Activated CD4-positive, alpha-beta T cell treated with anti-CD3 and anti-CD28 coated beads, Interleukin-2, amount 50 U/mL, for 4 hours (primary cell): ENCODE results near the gene EFNA1.
"Not testable (repeated sequence)": the region's sequence is repeated elsewhere in the genome, so short reads cannot be mapped to it uniquely, and the experiment has no call there.

Experiments
- DNase-seq, 2 experiments: peaks; one replicate each; pipeline ENCODE4 v3.0.0-alpha.2; 2020

The EFNA1 gene

GRCh38 chr1:155093911-155094621, 33.6 kb upstream of the EFNA1 start:
- DNase-seq: no peak

DNA sequence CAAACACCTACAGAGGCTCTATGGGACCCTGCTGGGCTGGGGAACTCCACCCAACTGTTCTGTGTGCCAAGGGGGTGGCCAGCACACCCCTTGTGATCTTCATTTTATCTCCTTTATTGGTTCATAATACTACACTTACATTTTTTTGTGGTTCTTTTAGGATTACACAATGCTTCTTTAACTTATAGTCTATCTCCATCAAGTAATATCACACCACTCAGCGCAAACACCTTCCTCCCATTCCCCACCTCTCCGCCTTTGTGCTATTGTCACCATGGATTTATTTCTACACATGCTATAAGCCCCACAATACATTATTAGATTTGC, 33.1 kb upstream of the EFNA1 start:
- DNase-seq: no peak

- DNase-seq: no peak
Observed at GRCh38 chr1:155099331-155099730, 28.3 kb upstream of the EFNA1 start.

DNA sequence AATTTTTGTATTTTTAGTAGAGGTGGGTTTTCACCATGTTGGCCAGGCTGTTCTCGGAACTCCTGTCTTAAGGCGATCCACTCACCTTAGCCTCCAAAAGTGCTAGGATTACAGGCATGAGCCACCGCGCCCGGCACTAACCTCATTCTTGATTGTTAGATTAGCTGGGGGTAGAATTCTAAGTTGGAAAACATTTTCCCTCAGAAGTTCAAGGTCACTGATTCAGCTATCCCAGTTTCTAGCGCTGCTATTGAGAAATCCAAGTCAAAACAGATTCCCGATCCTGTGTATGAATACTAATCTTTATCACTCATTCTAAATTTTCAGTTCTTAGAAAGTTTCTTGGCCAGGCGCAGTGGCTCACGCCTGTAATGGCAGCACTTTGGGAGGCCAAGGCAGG, 24.4 kb upstream of the EFNA1 start:
- DNase-seq: no peak

DNA sequence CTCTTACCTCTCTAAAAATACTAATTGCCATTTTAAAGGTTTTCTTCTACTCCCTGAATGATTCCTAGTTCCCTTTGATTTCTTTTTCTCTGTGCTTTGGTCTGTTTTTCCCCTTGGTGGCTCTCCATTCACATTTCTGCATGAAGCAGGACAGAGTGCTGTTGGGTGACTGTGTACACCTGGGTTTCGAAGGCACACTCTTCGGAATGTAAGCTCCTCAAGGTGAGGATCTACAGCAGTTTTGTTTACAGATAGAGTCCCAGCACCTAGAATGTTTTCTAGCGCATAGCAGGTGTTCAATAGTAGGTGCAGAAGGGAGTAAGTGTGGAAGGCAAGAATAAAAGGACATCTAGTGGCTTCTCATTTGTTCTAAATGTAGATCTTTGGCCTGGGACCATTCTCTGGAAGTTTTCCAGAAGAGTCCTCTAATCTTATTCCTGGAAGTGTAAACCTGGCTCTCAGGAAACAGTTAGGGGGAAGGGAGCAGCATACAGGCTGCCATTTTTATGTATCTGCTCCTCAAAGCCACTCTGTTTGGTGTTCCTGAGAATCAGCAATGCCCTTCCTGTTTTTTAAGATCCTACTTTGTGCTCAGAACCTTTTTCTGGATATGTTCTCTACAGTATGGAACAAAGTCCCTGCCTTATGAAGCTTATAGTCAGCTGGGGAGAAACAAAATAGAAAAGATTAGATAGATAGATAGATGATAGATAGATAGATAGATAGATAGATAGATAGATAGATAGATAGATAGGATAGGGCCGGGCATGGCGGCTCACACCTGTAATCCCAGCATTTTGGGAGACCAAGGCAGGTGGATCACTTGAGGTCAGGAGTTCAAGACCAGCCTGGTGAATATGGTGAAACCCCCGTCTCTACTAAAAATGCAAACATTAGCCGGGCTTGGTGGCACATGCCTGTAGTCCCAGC, 22.8 kb upstream of the EFNA1 start:
- DNase-seq: no peak

- DNase-seq: no peak
Observed at GRCh38 chr1:155105604-155106011, 22.1 kb upstream of the EFNA1 start.

DNA sequence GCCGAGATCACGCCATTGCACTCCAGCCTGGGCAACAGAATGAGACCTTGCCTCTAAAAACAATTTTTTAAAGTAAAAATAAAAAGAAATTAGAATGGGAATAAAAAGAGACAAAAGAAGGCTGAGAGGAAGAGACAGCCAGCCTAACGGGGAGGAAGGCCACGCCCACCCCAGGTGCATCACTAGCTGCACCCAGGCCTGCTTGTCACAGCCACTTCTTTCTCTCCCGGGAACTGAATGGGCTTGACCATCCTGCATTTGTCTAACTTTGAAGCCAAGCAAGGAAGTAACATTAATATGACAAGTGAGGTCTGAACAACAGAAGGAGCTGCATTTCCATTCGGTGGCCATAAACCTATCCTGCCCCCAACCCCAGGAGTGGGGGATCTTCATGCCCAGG, 20.8 kb upstream of the EFNA1 start:
- DNase-seq: no peak

GRCh38 chr1:155107309-155108264, 20.1 kb upstream of the EFNA1 start:
- DNase-seq: no peak

GRCh38 chr1:155108296-155108695, 19.4 kb upstream of the EFNA1 start:
- no peak for DNase-seq

- DNase-seq: no peak
Observed at GRCh38 chr1:155110381-155110780, 17.3 kb upstream of the EFNA1 start.

DNA sequence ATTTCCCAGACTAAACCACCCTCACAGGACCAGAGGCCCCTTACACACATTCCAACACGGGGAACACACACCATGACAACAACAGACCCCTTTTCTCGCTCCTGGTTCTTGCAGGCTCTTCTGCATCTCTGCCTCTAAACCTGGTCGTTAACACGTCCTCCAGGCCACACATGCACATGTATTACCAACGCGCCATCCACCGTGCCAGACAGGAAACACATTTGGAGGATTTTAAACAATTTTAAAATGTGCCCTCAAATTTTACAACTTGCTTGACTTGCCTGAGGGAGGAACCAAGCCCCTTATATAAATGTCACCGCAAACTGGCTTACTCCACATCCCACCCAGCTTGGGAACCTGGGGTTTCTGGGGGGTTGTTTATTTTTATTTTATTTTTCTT, 16.9 kb upstream of the EFNA1 start:
- DNase-seq: no peak

DNA sequence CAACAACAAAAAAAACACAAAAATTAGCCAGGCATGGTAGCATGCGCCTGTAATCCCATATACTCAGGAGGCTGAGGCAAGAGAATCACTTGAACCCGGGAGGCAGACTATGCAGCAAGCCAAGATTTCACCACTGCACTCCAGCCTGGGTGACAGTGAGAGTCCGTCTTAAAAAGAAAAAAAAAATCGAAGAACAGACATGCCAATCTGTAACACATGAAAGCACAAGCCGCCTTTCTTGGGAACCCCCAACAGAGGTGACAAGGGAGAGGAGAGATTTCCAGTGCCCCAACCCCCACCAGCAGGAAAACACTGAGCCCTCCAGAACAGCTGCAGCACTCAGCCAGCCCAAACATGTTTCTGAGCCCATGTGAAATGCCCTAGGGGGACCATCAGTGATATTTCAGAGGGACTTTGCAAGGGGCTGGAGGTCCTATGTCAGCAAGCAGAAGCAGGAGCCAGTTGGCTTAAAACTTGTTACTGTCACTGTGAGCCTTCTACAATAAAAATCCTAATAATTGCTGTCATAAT, 14.2 kb upstream of the EFNA1 start:
- no peak for DNase-seq

DNA sequence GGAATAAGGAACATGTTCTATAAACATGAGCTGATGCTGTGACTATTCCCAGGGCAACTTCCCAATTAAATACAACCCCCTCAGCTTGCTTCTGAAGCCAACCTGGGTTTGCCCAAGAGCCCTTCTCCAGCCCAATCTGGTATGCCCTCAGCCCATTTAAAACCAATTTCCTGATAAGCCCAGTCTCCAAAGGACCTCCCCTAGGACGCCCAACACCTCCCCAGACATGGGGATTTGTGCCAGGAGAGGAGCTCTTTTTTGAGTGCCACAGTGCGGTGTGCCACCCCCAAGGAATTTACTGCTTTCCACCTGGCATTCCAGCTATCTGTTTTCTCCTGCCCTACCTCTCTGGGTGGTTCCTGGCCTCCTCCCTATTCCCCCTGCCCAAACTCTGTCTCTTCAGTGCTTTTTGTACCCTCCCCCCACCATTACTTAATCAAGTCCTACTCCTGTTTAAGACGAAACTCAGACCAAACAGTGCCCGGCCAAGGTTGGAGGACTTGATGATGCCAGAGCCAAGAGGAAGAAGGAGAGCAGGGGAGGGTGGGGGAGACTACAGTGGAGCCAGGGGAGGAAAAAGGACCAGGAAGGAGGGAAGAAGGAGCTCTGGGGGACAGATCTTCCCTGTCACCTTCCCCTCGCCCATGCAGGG, 11.4 kb upstream of the EFNA1 start:
- no peak for DNase-seq

- DNase-seq: no peak
Observed at GRCh38 chr1:155117610-155118009, 10.1 kb upstream of the EFNA1 start.

- DNase-seq: not testable (repeated sequence)
Observed at GRCh38 chr1:155118090-155118489, 9.6 kb upstream of the EFNA1 start.

- DNase-seq: no peak
Observed at GRCh38 chr1:155120253-155120652, 7.4 kb upstream of the EFNA1 start.

GRCh38 chr1:155121249-155121648, 6.4 kb upstream of the EFNA1 start:
- DNase-seq: no peak

GRCh38 chr1:155122308-155122707, 5.4 kb upstream of the EFNA1 start:
- DNase-seq: no peak

DNA sequence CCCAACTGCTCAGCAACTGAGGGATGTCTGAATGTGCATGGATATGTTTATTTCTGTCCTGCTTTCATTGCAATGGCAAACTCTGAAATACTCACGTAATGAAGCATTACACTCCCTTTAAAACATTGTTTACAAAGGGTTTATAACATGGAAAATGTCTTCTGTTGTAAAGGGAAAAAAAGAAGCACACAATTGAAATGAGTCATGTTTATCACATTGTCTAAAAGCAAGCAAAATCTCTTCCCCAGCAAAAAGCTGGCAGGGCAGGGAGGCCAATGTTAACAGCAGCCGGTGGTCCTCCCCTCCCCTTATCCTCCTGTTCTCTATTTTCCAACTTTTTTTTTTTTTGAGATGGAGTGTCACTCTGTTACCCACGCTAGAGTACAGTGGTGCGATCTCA, 3.9 kb upstream of the EFNA1 start:
- DNase-seq: no peak

DNA sequence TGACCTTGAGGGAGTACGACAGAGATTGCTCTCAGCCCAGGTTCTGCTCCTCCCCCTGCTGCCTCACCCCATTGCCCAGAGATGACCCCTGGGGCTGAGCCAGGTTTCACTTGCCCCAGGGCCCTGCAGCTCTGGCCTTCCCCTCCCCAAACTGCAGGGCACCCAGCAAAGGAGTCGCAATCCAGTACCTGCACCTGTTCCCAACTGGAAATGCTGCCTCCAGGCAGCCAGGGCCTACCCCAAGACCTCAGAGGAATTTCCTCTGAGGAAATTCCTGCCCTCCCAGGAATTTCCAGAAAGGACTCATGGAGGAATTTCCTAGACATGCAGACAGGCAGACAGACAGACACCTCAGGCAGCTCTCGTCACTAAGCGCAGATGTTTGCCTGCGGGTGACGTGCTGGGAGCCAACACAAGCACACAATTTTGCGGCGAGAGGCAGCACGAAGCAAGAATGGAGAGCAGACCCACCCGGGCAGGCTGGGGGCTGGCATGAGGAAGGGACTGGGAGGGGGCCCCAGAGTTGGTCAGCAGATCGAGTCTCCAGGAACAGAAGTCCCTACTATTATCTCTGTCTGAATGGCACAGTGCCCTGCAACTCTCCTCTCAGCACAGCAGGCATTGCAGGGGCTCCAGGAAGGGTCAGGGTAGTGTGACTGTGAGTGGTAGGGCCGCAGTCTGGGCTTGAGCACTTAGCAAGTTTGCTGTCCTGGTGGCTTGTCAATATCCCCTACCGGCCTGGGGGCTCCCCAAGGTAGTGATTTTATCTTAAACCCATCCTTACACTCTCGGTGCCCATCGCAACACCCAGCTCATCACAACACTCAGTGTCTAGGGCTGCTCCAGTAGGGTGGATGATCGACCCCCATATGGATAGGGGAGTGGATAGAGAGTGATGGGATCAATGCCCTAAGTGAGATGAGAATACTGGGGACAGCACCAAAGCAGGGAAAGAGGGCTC, 2.9 kb upstream of the EFNA1 start:
- no peak for DNase-seq

GRCh38 chr1:155125511-155125945, 2.1 kb upstream of the EFNA1 start:
- no peak for DNase-seq
